Heart left ventricle (tissue), 13 donors: ENCODE measurements around the gene SLC12A8.

Experiments
- POLR2A ChIP-seq, 2 donors: fragments of 450-650 bp; IDR thresholded peaks; one replicate each; pipeline ENCODE4 v1.6.1; 2017; ENCODE audit warnings: antibody characterized with exemption in 2 of 2, mild to moderate bottlenecking in 2 of 2, moderate library complexity in 2 of 2
- TF ChIP-seq, protein P1 (sequence below), 12 donors: fragments of 200-600 bp; sonication (generic) in 4 of 12; IDR thresholded peaks; one replicate each; pipeline versions ENCODE4 v1.5.0 to v1.8.0; 2018 to 2022; ENCODE audit warnings: antibody characterized with exemption in 12 of 12, mild to moderate bottlenecking in 5 of 12
- donor health status: ischemic (EF 13 %, LVEDD 7.1; RV severe dilation, severe dysfunction).
- donor health status: DM: no; HTN: yes; CAD: no.
- donor health status: DM: no; HTN: no; CAD: no.
- donor health status: ischemic (EF 25% LVEDD 6.9; RV normal size, moderate dysfunction).
- donor health status: ischemic (EF 25% LVEDD 5.7; RV mildly dilated, moderate dysfunction).
- donor health status: ischemic (EF 35%, LVEDD 5.7; RV mildly dilated, moderate dysfunction).
- donor health status: nonischemic (EF 11% LVEDD 7.7; RV severe dilation, severe dysfunction).
- donor health status: DM: yes; HTN: yes; CAD: no.
- donor health status: PGD.
- donor health status: ischemic (EF 29% LVEDD 5.4; RV normal size, mild dysfunction).
- donor health status: nonischemic (EF 23%, LVEDD 6.1; RV moderate dilation, normal function).

DNA sequence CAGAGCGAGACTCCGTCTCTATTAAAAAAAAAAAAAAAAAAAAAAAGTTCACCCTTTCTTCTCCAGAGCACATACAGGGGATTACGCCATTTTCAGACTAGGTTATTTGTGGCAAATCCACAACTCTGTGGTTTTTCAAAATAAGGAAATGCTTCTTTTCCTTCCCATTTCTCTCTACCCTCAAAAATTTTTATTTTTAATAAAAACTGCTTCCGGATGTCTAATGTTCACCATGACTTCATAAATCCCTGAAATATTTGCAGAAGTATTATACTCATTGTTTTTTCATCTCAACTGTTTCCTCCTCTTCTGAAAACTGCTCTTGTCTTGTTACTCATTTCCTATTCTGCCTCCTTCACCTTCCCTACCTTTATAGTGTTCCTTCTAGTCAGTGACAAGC, 45.0 kb upstream of the SLC12A8 start:
- TF ChIP-seq, protein P1, sequence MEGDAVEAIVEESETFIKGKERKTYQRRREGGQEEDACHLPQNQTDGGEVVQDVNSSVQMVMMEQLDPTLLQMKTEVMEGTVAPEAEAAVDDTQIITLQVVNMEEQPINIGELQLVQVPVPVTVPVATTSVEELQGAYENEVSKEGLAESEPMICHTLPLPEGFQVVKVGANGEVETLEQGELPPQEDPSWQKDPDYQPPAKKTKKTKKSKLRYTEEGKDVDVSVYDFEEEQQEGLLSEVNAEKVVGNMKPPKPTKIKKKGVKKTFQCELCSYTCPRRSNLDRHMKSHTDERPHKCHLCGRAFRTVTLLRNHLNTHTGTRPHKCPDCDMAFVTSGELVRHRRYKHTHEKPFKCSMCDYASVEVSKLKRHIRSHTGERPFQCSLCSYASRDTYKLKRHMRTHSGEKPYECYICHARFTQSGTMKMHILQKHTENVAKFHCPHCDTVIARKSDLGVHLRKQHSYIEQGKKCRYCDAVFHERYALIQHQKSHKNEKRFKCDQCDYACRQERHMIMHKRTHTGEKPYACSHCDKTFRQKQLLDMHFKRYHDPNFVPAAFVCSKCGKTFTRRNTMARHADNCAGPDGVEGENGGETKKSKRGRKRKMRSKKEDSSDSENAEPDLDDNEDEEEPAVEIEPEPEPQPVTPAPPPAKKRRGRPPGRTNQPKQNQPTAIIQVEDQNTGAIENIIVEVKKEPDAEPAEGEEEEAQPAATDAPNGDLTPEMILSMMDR (IDR thresholded peaks at IDR 0.05): no peak
- no peak for TF ChIP-seq POLR2A (IDR thresholded peaks at IDR 0.05)
